ENCODE measurements around the gene ANKS6.
A peak's percentile ranks its signal among the peaks of the same experiment; 100 is the strongest.

Gene ANKS6

GRCh38 chr9:98791608-98792490 is 4.5 kb downstream of the ANKS6 start:
- DNase-seq (ENCODE audit: low spot score): no peak

GRCh38 chr9:98790842-98791607 is 5.3 kb downstream of the ANKS6 start:
- DNase-seq (ENCODE audit: low spot score): peak; percentile 61

GRCh38 chr9:98790134-98790841 is 6.1 kb downstream of the ANKS6 start:
- DNase-seq (ENCODE audit: low spot score): no peak

- no peak for DNase-seq (ENCODE audit: low spot score)
These were observed 6.7 kb downstream of the ANKS6 start for GRCh38 chr9:98789483-98790133.

GRCh38 chr9:98787766-98788335 is 8.5 kb downstream of the ANKS6 start:
- no peak for DNase-seq (ENCODE audit: low spot score)

- DNase-seq (ENCODE audit: low spot score): no peak
These were observed 9.4 kb downstream of the ANKS6 start for GRCh38 chr9:98786750-98787510.

GRCh38 chr9:98784831-98785806 is 11.2 kb downstream of the ANKS6 start:
- no peak for DNase-seq (ENCODE audit: low spot score)

GRCh38 chr9:98783518-98784226 is 12.7 kb downstream of the ANKS6 start:
- DNase-seq (ENCODE audit: low spot score): no peak

GRCh38 chr9:98781588-98782383 is 14.6 kb downstream of the ANKS6 start:
- DNase-seq (ENCODE audit: low spot score): no peak

- DNase-seq (ENCODE audit: low spot score): no peak
These were observed 16.2 kb downstream of the ANKS6 start for GRCh38 chr9:98780059-98780749.

- DNase-seq (ENCODE audit: low spot score): no peak
These were observed 17.4 kb downstream of the ANKS6 start for GRCh38 chr9:98778711-98779530.

- DNase-seq (ENCODE audit: low spot score): no peak
These were observed 18.1 kb downstream of the ANKS6 start for GRCh38 chr9:98778251-98778650.

GRCh38 chr9:98777618-98778017 is 18.7 kb downstream of the ANKS6 start:
- DNase-seq (ENCODE audit: low spot score): no peak

GRCh38 chr9:98775831-98776441 is 20.4 kb downstream of the ANKS6 start:
- DNase-seq (ENCODE audit: low spot score): peak; percentile 44

GRCh38 chr9:98774746-98775145 is 21.6 kb downstream of the ANKS6 start:
- DNase-seq (ENCODE audit: low spot score): no peak

- DNase-seq (ENCODE audit: low spot score): no peak
These were observed 22.6 kb downstream of the ANKS6 start for GRCh38 chr9:98773721-98774120.

All from CD4-positive, alpha-beta T cell treated with Interleukin-15 for 4 hours (primary cell).